Esophagus mucosa (tissue), 1 donor: ENCODE results near the gene AKR7A3. TPM values are rescaled to one million over a fixed set of nuclear protein-coding genes. Genes with fewer than 3 reads are reported as not detected.

ENCODE experiments used
- ATAC-seq: fragments of 200-7000 bp; cut with Tn5 transposase; one replicate; pipeline ENCODE4 v1.9.1; 2020
- total RNA-seq: library from RNA; stranded (reverse); gene quantifications from one replicate; pipeline ENCODE4 v1.2.4, GENCODE V29; 2023
- donor health status: DM: yes; HTN: yes; CAD: no.

AKR7A3 gene
- total RNA-seq, 1 donor from 2014 or later: 0.88 TPM

DNA sequence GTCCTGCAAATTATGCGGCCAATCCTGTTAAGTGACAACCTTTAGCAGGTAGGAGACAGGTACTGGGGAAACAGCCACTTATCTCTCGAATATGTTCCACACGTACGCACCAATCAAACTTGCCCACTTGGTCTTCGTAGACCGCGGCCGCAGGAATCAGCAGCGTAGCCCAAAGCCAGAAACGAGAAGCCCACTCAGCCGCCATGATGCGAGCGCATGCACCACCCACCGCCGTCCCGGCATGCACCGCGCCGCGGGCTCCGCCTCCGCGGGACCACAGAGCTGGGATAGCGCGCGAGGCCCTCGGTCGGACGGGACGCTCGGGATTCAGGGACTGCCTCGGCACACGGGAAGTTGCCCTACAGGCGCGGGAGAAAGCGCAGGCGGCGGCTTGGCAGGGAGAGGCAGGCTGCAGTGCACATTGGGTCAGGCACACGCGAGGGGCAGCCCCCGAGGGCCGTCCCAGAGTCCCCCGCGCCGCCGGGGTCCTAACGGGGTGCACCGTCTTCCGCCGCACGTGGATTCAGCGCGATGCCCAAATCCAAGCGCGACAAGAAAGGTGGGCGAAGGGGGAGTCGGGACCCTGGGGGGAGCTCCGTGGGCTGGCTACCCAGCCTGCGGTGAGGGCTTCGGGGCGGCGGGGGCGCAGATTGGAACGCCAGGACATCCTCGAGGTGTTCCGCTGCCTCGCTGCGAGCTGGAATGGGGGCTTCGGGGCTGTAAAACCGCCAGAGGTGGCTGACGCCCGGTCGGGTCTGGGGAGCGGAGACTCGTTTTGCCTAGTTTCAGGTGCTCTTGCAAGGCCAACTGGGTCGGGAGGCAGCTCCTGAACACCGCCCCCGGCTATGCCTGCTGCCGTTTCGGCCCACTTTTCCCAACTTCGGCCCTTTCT is 37.0 kb downstream of the AKR7A3 start, which contains the start of the genes EMC1 and MRTO4:
EMC1 (minus strand) TSS at position 220 of the 892 bp plus-strand sequence; CDS start at position 205, 15 bp downstream.
MRTO4 (plus strand) TSS at position 501 of the 892 bp plus-strand sequence; CDS start at position 532, 31 bp downstream.
- ATAC-seq: peak; percentile 91

DNA sequence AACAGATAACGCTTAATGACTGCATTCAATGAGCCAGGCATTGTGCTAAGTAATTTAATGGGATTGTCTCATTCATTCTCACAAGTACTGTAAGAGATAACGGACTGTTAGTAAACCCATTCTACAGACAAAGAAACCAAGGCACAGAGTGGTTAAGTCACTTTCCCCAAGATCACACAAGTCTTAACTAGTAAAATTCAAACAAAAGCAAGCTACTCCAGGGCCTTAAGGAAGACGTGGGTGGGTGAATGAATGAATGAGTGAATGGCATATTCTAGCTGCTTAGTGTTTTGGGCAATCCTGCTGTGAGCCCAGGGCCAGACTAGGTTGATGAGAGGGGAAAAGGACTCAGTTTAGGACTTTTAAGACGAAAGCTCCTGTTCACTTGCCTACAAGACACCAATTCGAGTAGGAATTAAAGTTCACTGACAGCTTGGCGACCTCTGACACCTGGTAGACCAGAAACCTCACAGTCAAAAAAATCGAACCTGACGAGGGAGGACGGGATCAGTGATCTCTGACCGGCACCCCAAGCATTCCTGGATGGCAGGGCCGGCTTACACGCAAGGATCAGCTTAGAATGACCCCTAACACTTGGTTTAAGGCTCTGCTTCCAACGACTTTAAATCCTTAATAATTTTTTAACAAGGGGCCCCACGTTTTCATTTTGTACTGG is 37.8 kb downstream of the AKR7A3 start:
- no peak for ATAC-seq

DNA sequence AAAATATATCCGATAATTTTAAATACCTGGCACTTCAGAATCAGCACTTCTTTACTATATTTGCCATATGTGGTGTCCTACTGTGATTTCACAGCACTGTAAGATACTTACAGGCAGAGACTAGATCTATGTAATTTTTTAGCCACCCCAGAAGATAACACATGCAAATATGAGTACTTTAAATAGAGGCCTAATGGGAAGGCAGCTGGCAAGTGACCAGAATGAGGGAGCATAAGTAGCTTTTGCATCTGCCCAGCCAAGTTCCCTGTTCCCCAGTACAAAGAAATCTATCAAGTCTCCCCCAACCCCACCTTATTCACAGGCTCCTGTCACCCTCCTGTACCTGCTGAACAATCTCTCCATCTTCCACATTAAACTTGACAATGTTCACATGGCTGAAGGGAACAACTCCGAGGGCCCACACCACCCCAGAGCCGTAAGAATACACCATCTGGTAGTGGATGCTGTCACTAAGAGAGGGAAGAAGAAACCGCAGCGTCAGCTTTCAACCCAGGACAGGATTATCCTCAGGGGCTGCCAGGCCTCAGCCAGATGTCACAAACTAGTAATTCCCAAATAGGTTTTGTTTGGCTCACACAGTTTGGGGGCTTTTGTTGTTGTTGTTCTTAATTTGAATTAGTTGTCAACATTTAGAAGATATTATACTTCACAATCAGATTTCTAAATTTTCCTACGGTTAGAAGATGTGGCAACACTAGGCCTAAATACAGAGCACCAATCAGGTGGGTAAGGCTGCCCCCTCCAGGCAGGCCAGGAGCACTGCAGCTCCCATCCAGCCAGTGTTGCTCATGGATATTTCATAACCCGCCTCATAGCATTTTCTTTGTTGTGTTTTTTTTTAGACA is 47.7 kb downstream of the AKR7A3 start:
- peak; percentile 95 for ATAC-seq

DNA sequence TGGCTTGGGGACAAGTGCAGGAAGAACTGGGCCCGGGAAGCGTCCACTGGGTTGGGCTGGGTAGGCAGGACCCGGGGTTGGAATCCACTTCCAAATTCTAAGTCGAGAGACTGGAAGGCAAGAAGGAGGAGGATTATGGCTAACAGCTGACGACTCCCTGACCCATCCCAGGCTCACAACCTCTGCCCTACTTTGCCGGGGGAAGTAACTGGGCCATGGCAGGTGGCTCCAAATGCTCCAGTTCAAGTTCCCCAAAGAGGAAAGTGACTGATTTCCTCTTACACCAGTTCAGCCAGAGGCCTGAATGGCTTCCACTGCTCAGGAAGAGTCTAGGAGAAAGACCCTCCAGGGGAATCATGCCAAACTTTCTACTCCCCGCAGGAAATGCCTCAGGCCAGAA is 48.7 kb downstream of the AKR7A3 start:
- no peak for ATAC-seq

DNA sequence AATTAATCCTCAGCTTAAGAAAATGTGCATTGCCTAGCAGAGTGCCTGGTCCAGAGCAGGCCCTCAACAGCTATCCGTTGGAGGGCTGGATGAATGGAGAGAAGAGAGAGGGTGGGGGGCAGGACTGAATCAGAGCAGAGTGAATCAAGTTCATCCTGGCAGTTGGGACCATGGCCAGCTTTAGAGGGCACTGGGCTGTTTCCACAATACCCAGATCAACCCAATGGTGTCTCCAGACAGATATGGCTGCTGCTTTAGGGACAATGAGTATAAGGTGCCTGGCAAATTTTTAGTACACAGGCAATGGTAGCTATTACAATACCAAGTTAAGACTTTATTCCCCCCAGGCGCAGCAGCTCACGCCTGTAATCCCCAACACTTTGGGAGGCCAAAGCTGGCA is 54.3 kb downstream of the AKR7A3 start:
- ATAC-seq: no peak

Other genes with a start within 250 kb of the AKR7A3 start
- gene UBR4, start 78.5 kb downstream of the AKR7A3 start, total RNA-seq: 87.3 TPM
- gene EMC1, start 37.2 kb downstream of the AKR7A3 start, total RNA-seq: 27.9 TPM
- 35.5 TPM for gene MRTO4, start 37.0 kb downstream of the AKR7A3 start, total RNA-seq
- gene AKR7A2, start 23.4 kb upstream of the AKR7A3 start, total RNA-seq: 50.2 TPM
- gene SLC66A1, start 23.6 kb upstream of the AKR7A3 start, total RNA-seq: 6.9 TPM
- gene CAPZB, start 196.8 kb upstream of the AKR7A3 start, total RNA-seq: 262 TPM